Body of pancreas (tissue), 4 donors: ENCODE measurements around the gene JMJD7.

Experiments
- POLR2A ChIP-seq, 3 donors: fragments of 450-650 bp; IDR thresholded peaks; one replicate each; pipeline ENCODE4 v1.6.1; 2016; ENCODE audit warnings: antibody characterized with exemption in 3 of 3, mild to moderate bottlenecking in 2 of 3
- TF ChIP-seq, protein P1 (sequence below), 7 experiments: fragments of 450-650 bp in 4 of 7; fragments of 200-600 bp in 3 of 7; sonication (generic) in 3 of 7; IDR thresholded peaks; one replicate each; pipeline ENCODE4 v1.5.1; 2016 to 2019; ENCODE audit warnings: antibody characterized with exemption in 7 of 7

DNA sequence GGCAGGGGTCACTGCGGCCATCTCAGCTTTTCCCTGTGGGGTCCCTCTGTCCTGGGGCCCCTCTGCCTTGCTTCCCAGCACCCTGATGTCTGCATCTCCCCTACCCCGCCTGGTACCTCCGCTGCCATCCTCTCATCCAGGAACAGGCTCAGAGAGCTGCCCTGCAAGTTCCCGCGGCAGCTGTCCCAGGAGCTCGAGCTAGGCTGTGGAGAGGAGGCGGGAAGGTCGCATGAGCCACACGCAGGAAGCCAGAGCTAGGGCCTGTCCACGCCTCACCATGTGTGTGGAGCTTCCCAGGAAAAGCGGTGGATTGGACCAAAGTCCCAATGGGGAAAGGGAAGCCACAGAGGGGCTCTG lies 23.3 kb downstream of the JMJD7 start:
- TF ChIP-seq POLR2A (IDR thresholded peaks at IDR 0.05), result no peak
- TF ChIP-seq, protein P1, sequence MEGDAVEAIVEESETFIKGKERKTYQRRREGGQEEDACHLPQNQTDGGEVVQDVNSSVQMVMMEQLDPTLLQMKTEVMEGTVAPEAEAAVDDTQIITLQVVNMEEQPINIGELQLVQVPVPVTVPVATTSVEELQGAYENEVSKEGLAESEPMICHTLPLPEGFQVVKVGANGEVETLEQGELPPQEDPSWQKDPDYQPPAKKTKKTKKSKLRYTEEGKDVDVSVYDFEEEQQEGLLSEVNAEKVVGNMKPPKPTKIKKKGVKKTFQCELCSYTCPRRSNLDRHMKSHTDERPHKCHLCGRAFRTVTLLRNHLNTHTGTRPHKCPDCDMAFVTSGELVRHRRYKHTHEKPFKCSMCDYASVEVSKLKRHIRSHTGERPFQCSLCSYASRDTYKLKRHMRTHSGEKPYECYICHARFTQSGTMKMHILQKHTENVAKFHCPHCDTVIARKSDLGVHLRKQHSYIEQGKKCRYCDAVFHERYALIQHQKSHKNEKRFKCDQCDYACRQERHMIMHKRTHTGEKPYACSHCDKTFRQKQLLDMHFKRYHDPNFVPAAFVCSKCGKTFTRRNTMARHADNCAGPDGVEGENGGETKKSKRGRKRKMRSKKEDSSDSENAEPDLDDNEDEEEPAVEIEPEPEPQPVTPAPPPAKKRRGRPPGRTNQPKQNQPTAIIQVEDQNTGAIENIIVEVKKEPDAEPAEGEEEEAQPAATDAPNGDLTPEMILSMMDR (IDR thresholded peaks at IDR 0.05), result no peak
